Non-pigmented ciliary epithelial cell (primary cell): Measurements from ENCODE around the gene SLC9A9.

Source experiments
- DNase-seq: peaks from one replicate; pipeline ENCODE4 v3.0.0-alpha.2; 2010; ENCODE audit warnings: low read depth

SLC9A9 gene

GRCh38 chr3:143506190-143506589 lies 342.1 kb downstream of the SLC9A9 start:
- no peak for DNase-seq

DNA sequence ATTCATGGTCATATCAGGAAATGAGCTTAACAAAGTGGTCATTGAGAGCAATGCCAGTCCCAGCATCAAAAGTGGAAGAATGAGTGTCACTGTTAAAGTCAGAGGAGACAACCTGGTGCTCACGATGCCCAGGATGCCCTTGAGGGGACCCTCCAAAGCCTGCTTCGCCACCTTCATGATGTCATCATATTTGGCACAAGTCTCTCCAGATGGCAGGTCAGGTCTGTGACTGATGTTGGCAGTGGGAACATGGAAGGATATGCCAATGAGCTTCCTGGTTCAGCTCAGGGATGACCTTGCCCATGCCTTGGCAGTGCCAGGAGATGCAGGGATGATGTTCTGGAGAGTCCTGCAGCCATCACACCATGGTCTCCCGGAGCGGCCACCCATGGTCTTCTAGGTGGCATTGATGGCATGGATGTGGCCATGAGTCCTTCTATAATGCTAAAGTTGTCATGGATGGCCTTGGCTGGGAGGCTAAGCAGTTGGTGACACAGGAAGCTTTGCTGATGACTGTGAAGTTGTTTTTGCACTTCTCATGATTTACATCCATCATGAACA lies 344.9 kb downstream of the SLC9A9 start:
- no peak for DNase-seq

GRCh38 chr3:143502081-143502480 lies 346.2 kb downstream of the SLC9A9 start:
- DNase-seq = no peak

- DNase-seq = no peak
Observed at GRCh38 chr3:143497382-143497781, 350.9 kb downstream of the SLC9A9 start.

DNA sequence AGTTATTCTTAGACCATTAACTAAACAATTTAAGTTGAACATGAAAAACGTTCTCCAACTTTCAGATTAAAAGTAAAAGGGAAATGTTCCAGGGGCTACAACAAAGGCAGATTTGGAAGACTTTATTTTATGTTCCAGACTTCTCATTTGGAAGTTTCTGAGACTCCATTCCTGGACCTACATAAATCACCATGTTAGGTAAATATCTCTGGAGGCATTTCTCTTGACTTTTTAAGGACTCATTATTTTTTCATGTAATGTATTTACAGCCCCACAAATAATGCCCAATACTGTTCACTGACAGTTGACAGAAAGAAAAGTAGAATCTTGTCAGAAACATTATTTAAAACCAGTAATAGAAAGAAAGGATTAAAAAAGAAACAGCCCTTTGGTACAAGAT lies 352.1 kb downstream of the SLC9A9 start:
- no peak for DNase-seq

- no peak for DNase-seq
Observed at GRCh38 chr3:143495527-143495926, 352.7 kb downstream of the SLC9A9 start.

DNA sequence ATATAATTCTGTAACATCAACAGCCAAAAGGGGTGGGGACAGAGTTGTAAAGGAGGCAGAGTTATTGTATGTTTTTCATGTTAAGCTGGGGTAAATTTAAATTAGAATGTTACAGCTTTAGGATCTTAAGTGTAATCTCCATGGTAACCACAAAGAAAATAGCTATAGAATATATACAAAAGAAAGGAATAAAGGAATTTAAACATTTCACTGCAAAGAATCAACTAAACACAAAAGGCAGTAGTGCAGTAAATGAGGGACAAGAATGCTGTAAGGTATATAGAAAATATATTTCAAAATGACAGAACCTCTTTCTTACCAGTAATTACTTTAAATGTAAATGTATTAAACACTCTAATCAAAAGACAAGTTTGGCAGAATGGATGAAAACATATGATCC lies 361.7 kb downstream of the SLC9A9 start:
- no peak for DNase-seq

DNA sequence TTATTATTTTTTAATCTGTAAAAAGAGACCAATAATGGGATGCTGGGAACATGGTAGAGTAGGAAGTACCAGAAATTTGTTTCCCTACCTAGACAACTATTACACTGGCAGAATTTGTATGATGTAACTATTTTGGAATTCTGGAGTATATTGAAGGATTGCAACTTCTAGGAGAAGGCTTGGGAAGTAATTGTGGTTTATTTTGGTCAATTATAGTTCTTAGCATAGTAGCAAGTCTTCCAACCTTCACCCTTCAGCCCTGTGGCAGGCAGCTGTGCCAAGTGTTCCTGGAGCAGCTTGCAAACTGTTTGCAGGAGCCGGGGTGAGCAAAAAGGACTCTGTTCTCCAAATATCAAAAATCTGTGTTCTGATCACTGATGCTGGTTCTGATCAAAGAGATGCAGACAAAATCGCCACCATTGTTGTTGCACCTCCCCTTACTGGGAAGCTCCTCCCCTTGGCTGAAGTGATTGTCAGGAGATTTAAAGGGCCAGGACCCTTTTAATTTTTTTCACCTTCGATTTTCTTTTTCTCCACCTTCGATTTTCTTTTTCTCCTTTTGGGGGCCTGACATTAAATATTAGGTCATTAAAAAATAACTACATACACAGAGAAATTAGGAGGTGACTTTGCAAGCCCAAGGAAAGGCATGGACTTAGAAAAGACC lies 363.3 kb downstream of the SLC9A9 start:
- no peak for DNase-seq

DNA sequence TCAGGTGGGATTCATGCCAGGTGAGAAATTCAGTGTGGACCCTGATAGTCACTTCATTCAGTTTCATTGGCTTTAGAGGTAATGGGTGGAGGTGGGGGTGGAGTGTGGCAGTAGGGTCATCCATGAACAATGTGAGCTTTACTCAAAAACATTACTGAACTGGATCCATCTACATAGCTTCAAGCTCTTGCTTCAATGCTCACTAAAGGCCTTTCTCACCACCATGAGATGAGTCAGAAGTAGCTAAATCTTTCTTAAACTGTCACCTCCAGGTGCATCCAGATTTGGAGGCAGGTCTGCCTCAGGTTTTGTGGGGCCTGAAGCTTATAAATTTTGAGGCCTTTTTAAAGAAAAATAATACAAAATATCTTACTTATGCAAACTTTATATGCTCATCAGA lies 365.1 kb downstream of the SLC9A9 start:
- DNase-seq = no peak

DNA sequence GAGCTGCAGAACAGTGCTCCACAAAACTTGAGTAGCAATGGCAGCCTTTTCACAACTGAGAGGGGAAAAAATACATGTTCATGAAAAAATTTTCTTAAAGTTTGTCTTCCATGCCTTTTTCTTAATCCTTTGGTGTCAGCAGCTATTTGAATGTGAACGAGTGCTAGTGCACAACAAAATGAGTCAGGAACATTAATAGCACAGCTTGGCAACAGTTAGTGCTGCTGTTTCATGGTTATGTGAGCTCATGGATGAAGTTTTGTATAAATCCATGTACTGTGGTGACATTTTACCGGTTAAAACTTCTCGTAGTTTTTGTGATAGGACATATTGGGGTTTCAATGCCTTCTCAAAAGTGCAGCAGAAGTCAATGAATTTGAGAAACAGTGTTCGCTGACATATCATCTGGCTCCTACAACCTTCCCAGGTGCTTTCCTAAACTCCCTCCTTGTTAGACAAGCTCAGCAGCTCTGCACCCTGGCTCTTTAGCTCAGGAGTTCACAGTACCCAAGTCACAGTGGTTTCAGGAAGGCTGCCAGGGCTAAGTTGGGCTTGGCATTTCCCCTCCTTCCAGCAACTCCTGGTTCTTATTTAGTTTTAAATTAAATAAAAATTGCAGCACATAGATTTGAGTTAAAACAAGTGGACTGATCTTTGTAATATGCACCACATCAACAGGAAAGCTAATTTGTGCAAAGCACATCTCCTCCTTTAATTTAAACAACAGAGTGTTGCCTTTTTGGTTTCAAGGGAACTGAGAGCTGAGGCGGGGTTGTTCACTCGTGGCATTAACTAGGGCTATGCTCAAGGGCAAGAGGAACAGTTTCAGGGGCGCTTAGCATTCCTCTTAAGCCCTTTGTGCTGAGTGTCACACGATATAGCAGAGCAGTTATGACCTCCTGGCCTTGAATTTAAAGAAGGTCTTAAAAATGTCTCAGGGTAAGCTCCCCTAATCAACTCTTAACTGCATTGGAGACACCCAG lies 365.9 kb downstream of the SLC9A9 start:
- DNase-seq = no peak

DNA sequence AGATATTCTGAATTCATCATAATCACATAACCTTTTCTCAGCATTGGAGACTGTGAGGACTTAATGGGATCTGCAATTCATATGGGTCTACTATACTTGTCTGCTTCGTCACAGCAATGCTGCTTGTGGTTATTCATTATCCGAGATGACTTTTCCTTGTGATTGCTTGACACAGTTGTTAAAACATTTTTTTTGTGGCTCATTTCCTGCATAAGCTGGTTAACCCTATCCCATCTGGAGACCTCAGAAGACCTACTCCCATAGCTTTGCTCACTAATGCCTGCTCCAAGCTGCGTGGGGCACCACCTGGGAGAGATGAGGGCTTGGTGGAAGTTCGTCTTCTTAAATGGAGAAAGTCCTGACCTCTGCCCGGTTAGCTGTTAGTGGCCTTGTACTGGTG lies 367.9 kb downstream of the SLC9A9 start:
- DNase-seq = peak; percentile 11

- no peak for DNase-seq
Observed at GRCh38 chr3:143479727-143480126, 368.5 kb downstream of the SLC9A9 start.

DNA sequence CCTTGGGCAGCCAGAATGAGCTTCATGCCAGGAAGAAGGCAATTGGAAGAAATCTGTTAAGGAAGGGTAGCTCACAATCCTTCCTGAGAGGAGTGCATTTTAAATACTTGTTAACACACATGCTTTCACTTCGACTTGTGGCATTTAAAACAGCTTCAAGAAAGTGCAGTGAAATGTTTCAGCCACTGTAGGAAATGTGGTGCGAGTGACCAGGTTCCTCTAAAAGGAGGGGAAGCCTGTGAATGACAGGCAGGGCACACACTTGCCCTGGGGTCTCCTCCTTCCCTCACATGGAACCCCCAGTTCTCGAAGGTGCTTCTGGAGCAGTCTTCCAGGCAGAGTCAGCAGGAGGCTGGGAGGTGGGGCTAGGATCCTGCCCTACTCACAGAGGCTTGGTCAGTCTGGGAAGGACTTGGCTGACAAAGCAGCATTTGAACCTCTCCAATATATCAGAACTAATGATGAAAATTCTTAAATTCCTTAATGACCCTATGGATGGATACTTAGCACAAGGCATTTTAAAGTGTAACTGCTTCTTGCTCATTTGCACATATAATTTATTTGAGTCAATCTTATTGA lies 370.1 kb downstream of the SLC9A9 start:
- no peak for DNase-seq

DNA sequence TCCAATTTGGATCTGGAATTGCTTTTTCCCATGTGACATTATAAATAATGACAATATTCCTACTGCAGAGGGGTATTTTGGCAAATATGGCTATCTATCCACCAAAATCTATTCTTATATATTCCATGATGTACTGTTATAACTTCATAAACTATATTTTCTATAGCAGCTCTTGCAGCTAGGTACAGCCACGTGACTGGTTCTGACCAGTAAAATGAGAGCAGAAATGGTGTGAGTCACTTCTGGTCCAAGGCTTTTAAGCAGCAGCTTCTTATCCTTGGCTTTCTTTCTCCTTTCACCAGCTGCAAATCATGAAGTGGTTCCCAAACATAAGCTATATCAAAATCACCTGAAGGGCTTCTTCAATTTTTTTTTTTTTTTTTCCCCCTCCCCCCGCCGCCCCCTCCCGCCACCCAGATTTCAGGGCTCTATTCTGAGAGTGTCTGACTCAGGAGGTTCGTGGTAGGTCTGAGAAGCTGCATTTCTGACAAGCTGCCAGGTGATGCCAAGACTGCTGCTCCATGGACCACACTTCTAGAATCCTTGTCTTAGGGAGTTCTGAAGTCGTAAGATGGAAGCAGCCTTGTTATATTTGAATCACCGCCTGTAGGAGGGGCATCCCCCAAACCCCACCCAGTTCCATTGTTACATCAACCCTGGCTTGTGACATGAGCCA lies 371.2 kb downstream of the SLC9A9 start:
- no peak for DNase-seq

GRCh38 chr3:143475981-143476380 lies 372.3 kb downstream of the SLC9A9 start:
- no peak for DNase-seq

DNA sequence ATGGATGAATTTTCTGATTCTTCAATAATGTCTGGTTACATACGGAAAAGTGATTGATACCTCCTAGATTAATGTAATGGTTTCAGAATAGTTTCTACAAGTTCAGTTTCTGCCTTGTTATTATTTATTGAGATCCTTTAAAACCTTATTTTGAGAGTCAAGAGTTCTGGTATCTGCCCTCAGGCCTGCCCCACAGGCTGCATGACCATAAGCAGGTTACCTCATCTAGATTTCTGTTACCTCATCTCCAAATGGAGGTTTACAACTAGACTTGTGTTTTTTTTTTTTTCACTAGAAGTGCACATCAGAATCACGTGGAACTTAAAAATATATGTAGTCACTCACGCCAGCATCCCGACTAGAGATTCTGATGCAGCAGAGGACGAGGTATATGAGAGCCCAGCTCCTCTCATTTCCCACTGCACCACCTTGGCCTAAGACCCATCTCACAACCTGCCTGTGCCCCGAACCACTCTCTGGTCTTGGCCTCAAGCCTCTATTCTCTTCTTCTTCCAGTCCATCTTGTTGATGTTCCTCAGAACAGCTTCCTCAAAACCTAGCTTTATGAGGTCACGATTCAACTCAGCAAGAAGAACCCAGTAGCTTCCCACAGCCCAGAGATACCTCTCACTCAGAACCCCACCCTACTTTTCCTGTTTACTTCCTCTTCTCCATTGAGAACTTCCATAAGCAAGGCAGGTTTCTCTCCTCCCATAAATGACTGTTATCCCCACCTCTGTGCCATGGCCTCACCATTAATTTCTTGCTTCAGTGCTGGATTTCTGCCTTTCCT lies 375.3 kb downstream of the SLC9A9 start:
- DNase-seq = no peak

- DNase-seq = no peak
Observed at GRCh38 chr3:143471705-143472104, 376.6 kb downstream of the SLC9A9 start.

- no peak for DNase-seq
Observed at GRCh38 chr3:143469159-143469558, 379.1 kb downstream of the SLC9A9 start.

DNA sequence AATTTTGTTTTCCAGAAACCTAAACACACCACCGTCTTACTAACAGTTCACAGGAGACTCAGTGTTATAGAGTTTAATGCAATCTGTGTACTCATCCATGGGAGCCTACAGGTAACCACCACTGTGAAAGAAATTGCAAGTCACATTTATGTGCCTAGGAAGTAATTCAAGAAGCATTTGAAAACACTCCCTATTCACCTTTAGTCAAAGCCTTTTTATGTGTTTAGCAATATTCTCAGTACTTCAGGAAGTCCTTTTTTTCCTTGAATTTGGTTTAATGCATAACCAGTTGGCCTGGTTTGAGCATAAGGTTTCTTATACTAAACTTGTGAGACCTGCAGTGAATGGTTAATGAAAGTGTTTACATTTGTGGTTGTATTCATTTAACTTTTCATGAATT lies 382.6 kb downstream of the SLC9A9 start:
- no peak for DNase-seq

- no peak for DNase-seq
Observed at GRCh38 chr3:143464850-143465249, 383.4 kb downstream of the SLC9A9 start.

GRCh38 chr3:143455480-143455879 lies 392.8 kb downstream of the SLC9A9 start:
- DNase-seq = no peak
